ENCODE measurements around the gene TNFAIP8. TPM values are rescaled to one million over a fixed set of nuclear protein-coding genes. Genes with fewer than 3 reads are reported as not detected.

The TNFAIP8 gene
- total and polyA plus RNA-seq, 10 of the 15 experiments (the other 5 are each of a cell fraction or from before 2014, with no cell fraction given) = 124 to 324 (median 177) TPM

DNA sequence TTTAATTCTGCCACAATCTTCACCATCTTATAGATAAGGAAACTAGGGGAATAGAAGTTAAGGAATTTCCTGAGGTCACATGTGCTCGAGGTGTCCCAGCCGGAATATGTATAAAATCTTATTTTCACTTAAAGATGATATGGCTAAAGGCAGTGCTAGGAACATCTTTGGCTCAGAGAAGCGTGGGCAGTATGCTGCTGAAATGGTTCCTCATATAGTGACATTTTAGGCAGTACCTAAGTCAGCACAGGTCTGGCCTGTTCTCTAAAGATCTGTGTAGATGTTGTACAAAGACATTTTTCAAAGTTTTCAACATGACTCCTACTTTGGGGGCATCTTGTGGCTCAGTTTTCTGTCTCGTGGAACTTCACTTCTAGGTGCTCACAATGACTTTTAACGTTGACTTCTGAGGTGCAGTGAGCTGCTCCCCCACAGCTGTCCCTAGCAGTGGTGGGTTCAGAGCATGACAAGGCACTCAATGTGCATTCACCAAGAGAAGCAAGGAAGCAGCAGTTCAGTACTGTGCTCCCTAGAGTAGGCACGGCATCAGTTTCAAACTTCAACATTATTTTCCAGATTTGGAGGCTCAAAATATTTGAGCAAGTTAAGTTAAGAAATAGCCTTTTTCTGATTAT, 40.3 kb downstream of the TNFAIP8 start (continued):
- no peak for TF ChIP-seq TAF1 (IDR thresholded peaks at IDR 0.05; ENCODE audit: borderline replicate concordance, low read depth, low read length)
- TF ChIP-seq, protein P1, sequence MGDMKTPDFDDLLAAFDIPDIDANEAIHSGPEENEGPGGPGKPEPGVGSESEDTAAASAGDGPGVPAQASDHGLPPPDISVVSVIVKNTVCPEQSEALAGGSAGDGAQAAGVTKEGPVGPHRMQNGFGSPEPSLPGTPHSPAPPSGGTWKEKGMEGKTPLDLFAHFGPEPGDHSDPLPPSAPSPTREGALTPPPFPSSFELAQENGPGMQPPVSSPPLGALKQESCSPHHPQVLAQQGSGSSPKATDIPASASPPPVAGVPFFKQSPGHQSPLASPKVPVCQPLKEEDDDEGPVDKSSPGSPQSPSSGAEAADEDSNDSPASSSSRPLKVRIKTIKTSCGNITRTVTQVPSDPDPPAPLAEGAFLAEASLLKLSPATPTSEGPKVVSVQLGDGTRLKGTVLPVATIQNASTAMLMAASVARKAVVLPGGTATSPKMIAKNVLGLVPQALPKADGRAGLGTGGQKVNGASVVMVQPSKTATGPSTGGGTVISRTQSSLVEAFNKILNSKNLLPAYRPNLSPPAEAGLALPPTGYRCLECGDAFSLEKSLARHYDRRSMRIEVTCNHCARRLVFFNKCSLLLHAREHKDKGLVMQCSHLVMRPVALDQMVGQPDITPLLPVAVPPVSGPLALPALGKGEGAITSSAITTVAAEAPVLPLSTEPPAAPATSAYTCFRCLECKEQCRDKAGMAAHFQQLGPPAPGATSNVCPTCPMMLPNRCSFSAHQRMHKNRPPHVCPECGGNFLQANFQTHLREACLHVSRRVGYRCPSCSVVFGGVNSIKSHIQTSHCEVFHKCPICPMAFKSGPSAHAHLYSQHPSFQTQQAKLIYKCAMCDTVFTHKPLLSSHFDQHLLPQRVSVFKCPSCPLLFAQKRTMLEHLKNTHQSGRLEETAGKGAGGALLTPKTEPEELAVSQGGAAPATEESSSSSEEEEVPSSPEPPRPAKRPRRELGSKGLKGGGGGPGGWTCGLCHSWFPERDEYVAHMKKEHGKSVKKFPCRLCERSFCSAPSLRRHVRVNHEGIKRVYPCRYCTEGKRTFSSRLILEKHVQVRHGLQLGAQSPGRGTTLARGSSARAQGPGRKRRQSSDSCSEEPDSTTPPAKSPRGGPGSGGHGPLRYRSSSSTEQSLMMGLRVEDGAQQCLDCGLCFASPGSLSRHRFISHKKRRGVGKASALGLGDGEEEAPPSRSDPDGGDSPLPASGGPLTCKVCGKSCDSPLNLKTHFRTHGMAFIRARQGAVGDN (IDR thresholded peaks at IDR 0.05) = 0 out of 2 replicates have a peak, but pooled peaks have one; percentile 40
- peak; percentile 57; the same call in 1 of the 2 replicates for TF ChIP-seq POLR2AphosphoS2 (IDR thresholded peaks at IDR 0.05; ENCODE audit: low read depth, low read length)
- peak; percentile 43 for TF ChIP-seq POLR2A (IDR thresholded peaks at IDR 0.05; ENCODE audit: low read depth, low read length)
- no peak for TF ChIP-seq SP1 (IDR thresholded peaks at IDR 0.05; ENCODE audit: low read depth, low read length)
- TF ChIP-seq ZSCAN29 (IDR thresholded peaks at IDR 0.05) = no peak
- no peak for TF ChIP-seq GABPA (IDR thresholded peaks at IDR 0.05; ENCODE audit: low read depth)

Data from GM12878 (cell line).